Measurements from ENCODE around the gene ARID4B.

ARID4B gene

GRCh38 chr1:235250430-235250829, 77.5 kb downstream of the ARID4B start:
- peaks cover 5% of the 10 kb centered on the region; the same call in 1 of the 2 replicates for H3K4me1 ChIP-seq (ENCODE audit: control insufficient read depth, insufficient read depth, low read length)
- peaks cover 0 to 16% of the 10 kb centered on the region in 2 experiments; a peak in 2 of 3 replicates for H3K36me3 ChIP-seq (ENCODE audit: control insufficient read depth in 2 of 2, insufficient read depth in 1 of 2, low read length in 2 of 2)
- CTCF ChIA-PET, result interaction anchor here (0.7 to 5.0 kb wide), 5 partner anchors 15 to 254 kb away, joined by 4 to 67 read pairs (median 4); partner anchors contain the start of gene B3GALNT2
- H3K9me3 ChIP-seq (ENCODE audit: control insufficient read depth, insufficient read depth, low read depth, low read length), result no peaks in the 10 kb centered on the region
- no peak overlapping the region for H3K4me3 ChIP-seq (ENCODE audit: low read depth, low read length)
- TF ChIP-seq GLI2 (tag by site-specific recombination; IDR thresholded peaks at IDR 0.05; ENCODE audit: borderline replicate concordance, low read depth) (peak; percentile 2; the same call in 1 of the 2 replicates), ZNF274 (IDR thresholded peaks at IDR 0.05; ENCODE audit: low read length) (no peak), ZNF274 (tag by site-specific recombination; IDR thresholded peaks at IDR 0.05; ENCODE audit: borderline replicate concordance) (no peak)
- POLR2A ChIA-PET, result interaction anchor here (0.6 kb wide), 1 partner anchor 167 kb away, joined by 4 read pairs; no protein-coding TSS in a partner anchor
- no peak overlapping the region for H3K27ac ChIP-seq (ENCODE audit: extremely low read depth, low read depth, low read length)

GRCh38 chr1:235246022-235246948, 81.7 kb downstream of the ARID4B start:
- POLR2A ChIA-PET, result no interaction called here
- no peak overlapping the region for H3K4me3 ChIP-seq (ENCODE audit: low read depth, low read length)
- H3K27ac ChIP-seq (ENCODE audit: extremely low read depth, low read depth, low read length), result no peak overlapping the region
- CTCF ChIA-PET, result interaction anchor here (0.6 to 1.5 kb wide), 5 partner anchors 9 to 171 kb away, joined by 3 to 5 read pairs (median 3); no protein-coding TSS in a partner anchor
- peaks cover 0 to 15% of the 10 kb centered on the region in 2 experiments; a peak in 2 of 3 replicates for H3K36me3 ChIP-seq (ENCODE audit: control insufficient read depth in 2 of 2, insufficient read depth in 1 of 2, low read length in 2 of 2)
- H3K4me1 ChIP-seq (ENCODE audit: control insufficient read depth, insufficient read depth, low read length), result peaks cover 5% of the 10 kb centered on the region; the same call in 1 of the 2 replicates
- H3K9me3 ChIP-seq (ENCODE audit: control insufficient read depth, insufficient read depth, low read depth, low read length), result no peaks in the 10 kb centered on the region
- TF ChIP-seq, protein P1, sequence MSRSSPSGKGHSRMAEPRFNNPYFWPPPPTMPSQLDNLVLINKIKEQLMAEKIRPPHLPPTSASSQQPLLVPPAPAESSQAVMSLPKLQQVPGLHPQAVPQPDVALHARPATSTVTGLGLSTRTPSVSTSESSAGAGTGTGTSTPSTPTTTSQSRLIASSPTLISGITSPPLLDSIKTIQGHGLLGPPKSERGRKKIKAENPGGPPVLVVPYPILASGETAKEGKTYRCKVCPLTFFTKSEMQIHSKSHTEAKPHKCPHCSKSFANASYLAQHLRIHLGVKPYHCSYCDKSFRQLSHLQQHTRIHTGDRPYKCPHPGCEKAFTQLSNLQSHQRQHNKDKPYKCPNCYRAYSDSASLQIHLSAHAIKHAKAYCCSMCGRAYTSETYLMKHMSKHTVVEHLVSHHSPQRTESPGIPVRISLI (tag by site-specific recombination; IDR thresholded peaks at IDR 0.05), result peak; percentile 66; the same call in 1 of the 2 replicates
- TF ChIP-seq ZBTB17 (tag by site-specific recombination; IDR thresholded peaks at IDR 0.05), result no peak
- TF ChIP-seq, protein P2, sequence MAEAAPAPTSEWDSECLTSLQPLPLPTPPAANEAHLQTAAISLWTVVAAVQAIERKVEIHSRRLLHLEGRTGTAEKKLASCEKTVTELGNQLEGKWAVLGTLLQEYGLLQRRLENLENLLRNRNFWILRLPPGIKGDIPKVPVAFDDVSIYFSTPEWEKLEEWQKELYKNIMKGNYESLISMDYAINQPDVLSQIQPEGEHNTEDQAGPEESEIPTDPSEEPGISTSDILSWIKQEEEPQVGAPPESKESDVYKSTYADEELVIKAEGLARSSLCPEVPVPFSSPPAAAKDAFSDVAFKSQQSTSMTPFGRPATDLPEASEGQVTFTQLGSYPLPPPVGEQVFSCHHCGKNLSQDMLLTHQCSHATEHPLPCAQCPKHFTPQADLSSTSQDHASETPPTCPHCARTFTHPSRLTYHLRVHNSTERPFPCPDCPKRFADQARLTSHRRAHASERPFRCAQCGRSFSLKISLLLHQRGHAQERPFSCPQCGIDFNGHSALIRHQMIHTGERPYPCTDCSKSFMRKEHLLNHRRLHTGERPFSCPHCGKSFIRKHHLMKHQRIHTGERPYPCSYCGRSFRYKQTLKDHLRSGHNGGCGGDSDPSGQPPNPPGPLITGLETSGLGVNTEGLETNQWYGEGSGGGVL (tag by site-specific recombination; IDR thresholded peaks at IDR 0.05), result no peak
- TF ChIP-seq PRDM4 (tag by site-specific recombination; IDR thresholded peaks at IDR 0.05), result no peak
- no peak for TF ChIP-seq ZBTB1 (tag by site-specific recombination; IDR thresholded peaks at IDR 0.05)
- no peak for TF ChIP-seq ZNF501 (tag by site-specific recombination; IDR thresholded peaks at IDR 0.05)
- TF ChIP-seq ZNF426 (tag by site-specific recombination; IDR thresholded peaks at IDR 0.05), result no peak
- TF ChIP-seq GLI2 (tag by site-specific recombination; IDR thresholded peaks at IDR 0.05; ENCODE audit: borderline replicate concordance, low read depth), result no peak
- no peak for TF ChIP-seq ZNF16 (tag by site-specific recombination; IDR thresholded peaks at IDR 0.05; ENCODE audit: low read depth)
- no peak for TF ChIP-seq ZNF404 (tag by site-specific recombination; IDR thresholded peaks at IDR 0.05)
- no peak for TF ChIP-seq ZNF121 (tag by site-specific recombination; IDR thresholded peaks at IDR 0.05)
- TF ChIP-seq ZNF670 (tag by site-specific recombination; IDR thresholded peaks at IDR 0.05; ENCODE audit: low read depth), result no peak
- TF ChIP-seq HOXD13 (CRISPR knock-in tag; IDR thresholded peaks at IDR 0.05; ENCODE audit: borderline replicate concordance), result no peak
- TF ChIP-seq ZNF76 (tag by site-specific recombination; IDR thresholded peaks at IDR 0.05; ENCODE audit: borderline replicate concordance, low read depth), result no peak
- TF ChIP-seq TRIM28 (IDR thresholded peaks at IDR 0.05; ENCODE audit: borderline replicate concordance, low read length), result no peak
- TF ChIP-seq MEIS1 (CRISPR knock-in tag; IDR thresholded peaks at IDR 0.05; ENCODE audit: borderline replicate concordance), result no peak
- no peak for TF ChIP-seq ZNF624 (tag by site-specific recombination; IDR thresholded peaks at IDR 0.05)
- TF ChIP-seq ZNF23 (tag by site-specific recombination; IDR thresholded peaks at IDR 0.05; ENCODE audit: borderline replicate concordance), result no peak
- no peak for TF ChIP-seq SETDB1 (IDR thresholded peaks at IDR 0.05; ENCODE audit: insufficient read length, low read length)
- TF ChIP-seq PRDM6 (tag by site-specific recombination; IDR thresholded peaks at IDR 0.05), result peak; percentile 79
- no peak for TF ChIP-seq PBX3 (CRISPR knock-in tag; IDR thresholded peaks at IDR 0.05)
- no peak for TF ChIP-seq ZNF302 (tag by site-specific recombination; IDR thresholded peaks at IDR 0.05; ENCODE audit: low read depth)
